ENCODE measurements around the gene CABP2.
"Not testable (repeated sequence)": the region's sequence is repeated elsewhere in the genome, so short reads cannot be mapped to it uniquely, and the experiment has no call there.

DNA sequence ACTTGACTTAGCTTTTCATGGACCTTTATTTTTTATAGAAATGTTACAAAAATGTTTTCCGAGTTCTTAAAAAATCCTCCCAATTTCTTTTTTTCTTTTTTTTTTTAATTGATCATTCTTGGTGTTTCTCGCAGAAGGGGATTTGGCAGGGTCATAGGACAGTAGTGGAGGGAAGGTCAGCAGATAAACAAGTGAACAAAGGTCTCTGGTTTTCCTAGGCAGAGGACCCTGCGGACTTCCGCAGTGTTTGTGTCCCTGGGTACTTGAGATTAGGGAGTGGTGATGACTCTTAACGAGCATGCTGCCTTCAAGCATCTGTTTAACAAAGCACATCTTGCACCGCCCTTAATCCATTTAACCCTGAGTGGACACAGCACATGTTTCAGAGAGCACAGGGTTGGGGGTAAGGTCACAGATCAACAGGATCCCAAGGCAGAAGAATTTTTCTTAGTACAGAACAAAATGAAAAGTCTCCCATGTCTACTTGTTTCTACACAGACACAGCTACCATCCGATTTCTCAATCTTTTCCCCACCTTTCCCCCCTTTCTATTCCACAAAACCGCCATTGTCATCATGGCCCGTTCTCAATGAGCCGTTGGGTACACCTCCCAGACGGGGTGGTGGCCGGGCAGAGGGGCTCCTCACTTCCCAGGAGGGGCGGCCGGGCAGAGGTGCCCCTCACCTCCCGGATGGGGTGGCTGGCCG lies 45.7 kb downstream of the CABP2 start:
- TF ChIP-seq, protein P1, sequence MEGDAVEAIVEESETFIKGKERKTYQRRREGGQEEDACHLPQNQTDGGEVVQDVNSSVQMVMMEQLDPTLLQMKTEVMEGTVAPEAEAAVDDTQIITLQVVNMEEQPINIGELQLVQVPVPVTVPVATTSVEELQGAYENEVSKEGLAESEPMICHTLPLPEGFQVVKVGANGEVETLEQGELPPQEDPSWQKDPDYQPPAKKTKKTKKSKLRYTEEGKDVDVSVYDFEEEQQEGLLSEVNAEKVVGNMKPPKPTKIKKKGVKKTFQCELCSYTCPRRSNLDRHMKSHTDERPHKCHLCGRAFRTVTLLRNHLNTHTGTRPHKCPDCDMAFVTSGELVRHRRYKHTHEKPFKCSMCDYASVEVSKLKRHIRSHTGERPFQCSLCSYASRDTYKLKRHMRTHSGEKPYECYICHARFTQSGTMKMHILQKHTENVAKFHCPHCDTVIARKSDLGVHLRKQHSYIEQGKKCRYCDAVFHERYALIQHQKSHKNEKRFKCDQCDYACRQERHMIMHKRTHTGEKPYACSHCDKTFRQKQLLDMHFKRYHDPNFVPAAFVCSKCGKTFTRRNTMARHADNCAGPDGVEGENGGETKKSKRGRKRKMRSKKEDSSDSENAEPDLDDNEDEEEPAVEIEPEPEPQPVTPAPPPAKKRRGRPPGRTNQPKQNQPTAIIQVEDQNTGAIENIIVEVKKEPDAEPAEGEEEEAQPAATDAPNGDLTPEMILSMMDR (IDR thresholded peaks at IDR 0.05 in 2 of 3, conservative IDR thresholded peaks at IDR 0.05 in 1 of 3; ENCODE audit: control insufficient read depth in 2 of 3, extremely low read depth in 1 of 3, insufficient read depth in 1 of 3, low read depth in 3 of 3, low read length in 3 of 3), result not testable (repeated sequence)
- not testable (repeated sequence) for TF ChIP-seq RELA (IDR thresholded peaks at IDR 0.05; ENCODE audit: borderline replicate concordance, partially characterized antibody); NR2C1 (IDR thresholded peaks at IDR 0.05); POLR2A (IDR thresholded peaks at IDR 0.05; ENCODE audit: low read depth, low read length); SMC3 (IDR thresholded peaks at IDR 0.05; ENCODE audit: borderline replicate concordance, low read length); CHD4 (IDR thresholded peaks at IDR 0.05); SPI1 (IDR thresholded peaks at IDR 0.05; ENCODE audit: borderline replicate concordance, insufficient read depth, low read depth, low read length); CREB1 (IDR thresholded peaks at IDR 0.05; ENCODE audit: low read depth); RAD21 (IDR thresholded peaks at IDR 0.05; ENCODE audit: insufficient read depth, low read depth, low read length); HDAC6 (IDR thresholded peaks at IDR 0.05; ENCODE audit: unreplicated experiment)
- TF ChIP-seq, protein P2, sequence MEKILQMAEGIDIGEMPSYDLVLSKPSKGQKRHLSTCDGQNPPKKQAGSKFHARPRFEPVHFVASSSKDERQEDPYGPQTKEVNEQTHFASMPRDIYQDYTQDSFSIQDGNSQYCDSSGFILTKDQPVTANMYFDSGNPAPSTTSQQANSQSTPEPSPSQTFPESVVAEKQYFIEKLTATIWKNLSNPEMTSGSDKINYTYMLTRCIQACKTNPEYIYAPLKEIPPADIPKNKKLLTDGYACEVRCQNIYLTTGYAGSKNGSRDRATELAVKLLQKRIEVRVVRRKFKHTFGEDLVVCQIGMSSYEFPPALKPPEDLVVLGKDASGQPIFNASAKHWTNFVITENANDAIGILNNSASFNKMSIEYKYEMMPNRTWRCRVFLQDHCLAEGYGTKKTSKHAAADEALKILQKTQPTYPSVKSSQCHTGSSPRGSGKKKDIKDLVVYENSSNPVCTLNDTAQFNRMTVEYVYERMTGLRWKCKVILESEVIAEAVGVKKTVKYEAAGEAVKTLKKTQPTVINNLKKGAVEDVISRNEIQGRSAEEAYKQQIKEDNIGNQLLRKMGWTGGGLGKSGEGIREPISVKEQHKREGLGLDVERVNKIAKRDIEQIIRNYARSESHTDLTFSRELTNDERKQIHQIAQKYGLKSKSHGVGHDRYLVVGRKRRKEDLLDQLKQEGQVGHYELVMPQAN (conservative IDR thresholded peaks at IDR 0.05), result not testable (repeated sequence)
